ENCODE data around the gene FXYD3.

The FXYD3 gene, protein sequence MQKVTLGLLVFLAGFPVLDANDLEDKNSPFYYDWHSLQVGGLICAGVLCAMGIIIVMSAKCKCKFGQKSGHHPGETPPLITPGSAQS

DNA sequence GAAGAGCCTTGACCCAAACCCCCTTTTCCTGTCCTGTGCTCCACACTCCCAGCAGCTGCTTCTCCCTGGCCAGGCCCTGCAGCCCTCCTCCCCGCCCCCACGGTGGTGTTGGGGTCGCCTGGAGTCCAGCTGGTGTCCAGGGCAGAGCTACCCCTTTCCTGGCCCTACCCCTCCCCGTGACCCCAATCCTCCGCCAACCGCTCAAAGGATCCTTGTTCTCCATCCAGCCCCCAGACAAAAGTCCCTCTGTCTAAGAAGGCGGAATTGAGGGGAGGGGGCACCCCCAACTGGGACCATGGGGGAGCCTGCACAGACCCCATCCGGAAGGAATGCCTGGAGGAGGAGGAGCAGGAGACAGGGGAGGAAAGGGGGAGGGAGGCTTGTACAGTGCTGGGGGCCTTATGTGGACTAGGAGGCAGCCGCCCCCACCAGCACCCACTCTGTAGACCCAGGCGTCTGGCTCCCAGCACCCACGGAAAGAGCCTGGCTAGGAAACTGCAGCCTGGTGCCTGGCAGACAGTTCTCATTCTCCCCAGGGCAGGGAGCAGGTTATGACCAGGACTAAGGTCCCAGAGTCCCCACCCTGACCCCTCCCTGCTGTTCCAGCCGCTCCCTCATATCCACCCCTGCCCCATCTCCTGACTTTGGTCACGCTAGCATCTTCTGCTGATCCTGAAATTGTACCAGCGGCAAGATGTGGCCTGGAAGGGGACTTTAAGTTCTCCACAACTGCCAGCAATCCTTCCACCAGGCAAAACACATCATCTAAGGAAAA, at the start of gene FXYD3:
Gene FXYD3 (plus strand): TSS at position 647 of the 775 bp plus-strand sequence. CDS start 3,554 bp downstream, outside the sequence.
- DNase-seq (ENCODE audit: low read depth) = no peak

DNA sequence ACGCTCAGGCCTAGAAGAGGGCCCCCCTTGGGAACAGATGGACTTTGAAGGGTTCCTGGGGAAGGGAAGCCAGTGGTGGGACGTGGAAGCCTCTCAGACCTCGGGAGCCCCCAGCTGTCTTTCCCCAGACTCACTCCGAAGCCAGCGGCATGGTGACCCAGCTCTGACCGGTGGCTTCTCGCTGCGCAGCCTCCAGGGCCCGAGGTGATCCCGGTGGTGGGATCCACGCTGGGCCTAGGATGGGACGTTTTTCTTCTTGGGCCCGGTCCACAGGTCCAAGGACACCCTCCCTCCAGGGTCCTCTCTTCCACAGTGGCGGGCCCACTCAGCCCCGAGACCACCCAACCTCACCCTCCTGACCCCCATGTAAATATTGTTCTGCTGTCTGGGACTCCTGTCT, 49.5 kb upstream of the FXYD3 start:
- no peak for DNase-seq (ENCODE audit: low read depth)

DNA sequence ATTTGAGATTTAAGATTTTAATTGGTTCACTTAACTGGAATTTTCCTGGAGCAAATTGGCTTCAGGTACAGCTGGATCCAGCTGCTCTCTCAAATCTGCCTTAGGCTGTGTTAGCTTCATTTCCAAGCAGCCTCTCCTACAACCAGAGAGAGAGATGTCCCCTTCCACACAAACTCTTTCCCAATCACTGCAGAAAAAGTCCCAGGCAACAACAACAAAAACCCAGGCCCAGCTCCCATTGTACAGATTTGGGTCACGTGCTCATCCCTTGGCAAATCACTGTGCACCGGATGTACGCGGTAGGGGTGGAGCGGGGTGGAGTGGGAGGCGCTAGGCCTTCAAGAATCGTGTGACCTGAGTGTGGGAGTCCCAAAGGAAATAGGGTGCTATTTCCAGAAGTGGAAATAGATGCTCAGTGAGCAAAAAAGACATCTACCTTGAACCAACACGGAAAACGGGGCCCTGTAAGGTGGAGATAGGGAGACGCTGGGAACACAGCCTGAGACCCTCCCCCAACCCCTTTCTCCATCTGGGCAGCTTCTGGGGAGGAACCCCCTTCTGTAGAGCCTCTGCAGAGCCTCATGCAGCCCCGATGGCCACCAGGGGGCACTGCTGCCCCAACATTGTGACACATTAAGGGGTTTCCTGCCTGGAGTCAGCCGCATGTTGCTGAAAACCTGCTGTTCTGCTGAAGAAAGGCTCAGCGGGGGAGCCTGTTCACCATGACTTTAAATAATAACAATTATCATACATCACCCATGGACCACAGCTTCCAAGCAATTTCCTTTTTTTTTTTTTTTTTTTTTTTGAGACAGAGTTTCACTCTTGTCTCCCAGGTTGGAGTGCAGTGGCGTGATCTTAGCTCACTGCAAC, 48.7 kb upstream of the FXYD3 start:
- DNase-seq (ENCODE audit: low read depth) = peak; percentile 93

- DNase-seq (ENCODE audit: low read depth) = no peak
These were observed 46.5 kb upstream of the FXYD3 start for GRCh38 chr19:35068941-35069634.

DNA sequence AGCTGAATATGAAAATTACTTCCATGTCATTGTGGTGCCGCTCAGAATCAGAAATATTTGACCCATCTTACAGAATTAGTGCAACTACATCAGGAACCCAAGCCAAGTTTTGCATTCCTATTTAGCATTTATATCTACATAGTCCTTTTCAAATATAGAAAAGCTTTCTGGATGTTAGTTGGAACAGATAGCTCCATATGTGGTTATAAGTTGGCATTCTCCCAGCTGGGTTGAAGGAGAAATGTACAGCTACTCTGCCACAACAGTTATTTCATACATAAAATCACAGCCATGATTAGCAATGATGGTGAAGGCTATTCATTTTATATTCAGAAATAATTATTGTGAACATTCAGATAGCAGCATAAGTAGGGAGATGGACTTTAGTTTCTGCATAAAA, 45.9 kb upstream of the FXYD3 start:
- no peak for DNase-seq (ENCODE audit: low read depth)

- DNase-seq (ENCODE audit: low read depth) = no peak
These were observed 45.2 kb upstream of the FXYD3 start for GRCh38 chr19:35070471-35070870.

- DNase-seq (ENCODE audit: low read depth) = no peak
These were observed 42.1 kb upstream of the FXYD3 start for GRCh38 chr19:35073516-35073915.

GRCh38 chr19:35073941-35074340, 41.7 kb upstream of the FXYD3 start:
- DNase-seq (ENCODE audit: low read depth) = no peak

- no peak for DNase-seq (ENCODE audit: low read depth)
These were observed 41.0 kb upstream of the FXYD3 start for GRCh38 chr19:35074426-35075201.

DNA sequence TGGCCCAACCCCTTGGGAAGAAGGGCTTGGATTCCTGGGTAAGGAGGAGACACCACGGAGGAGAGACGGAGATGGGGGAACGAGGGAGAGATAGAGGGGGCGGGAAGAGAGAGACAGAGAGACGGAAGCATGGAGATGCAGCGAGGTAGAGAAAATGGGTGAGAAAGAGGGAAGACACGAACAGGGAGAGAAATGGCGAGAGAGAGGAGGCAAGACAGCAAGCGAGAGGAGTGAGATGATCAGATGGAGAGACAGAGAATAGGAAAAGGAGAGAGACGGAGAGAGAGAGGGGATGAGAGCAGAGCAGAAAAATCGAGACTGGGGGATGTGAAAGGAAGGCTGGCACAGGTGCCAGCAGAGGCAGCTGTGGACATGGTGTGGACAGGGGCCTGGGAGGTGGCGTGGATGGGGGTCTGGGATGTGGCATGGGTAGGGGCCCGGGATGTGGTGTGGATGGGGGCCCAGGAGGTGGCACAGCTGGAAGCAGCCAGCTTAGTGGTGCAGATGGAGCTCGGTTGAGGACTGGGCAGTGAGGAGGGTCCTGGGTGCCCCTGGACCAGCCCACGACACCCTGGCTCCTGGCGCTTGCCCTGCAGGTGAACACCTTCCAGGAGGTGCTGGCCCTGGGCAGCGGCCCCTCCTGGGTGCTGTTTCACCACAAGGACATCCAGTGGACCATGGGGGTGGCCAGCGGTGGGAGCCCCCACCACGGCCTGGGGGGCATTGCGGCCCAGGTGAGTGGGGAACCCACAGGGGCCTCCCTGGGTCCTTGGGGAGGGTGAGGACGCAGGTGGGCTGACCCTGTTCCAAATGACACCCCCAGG, 40.2 kb upstream of the FXYD3 start:
- no peak for DNase-seq (ENCODE audit: low read depth)

- DNase-seq (ENCODE audit: low read depth) = no peak
These were observed 39.6 kb upstream of the FXYD3 start for GRCh38 chr19:35076026-35076370.

DNA sequence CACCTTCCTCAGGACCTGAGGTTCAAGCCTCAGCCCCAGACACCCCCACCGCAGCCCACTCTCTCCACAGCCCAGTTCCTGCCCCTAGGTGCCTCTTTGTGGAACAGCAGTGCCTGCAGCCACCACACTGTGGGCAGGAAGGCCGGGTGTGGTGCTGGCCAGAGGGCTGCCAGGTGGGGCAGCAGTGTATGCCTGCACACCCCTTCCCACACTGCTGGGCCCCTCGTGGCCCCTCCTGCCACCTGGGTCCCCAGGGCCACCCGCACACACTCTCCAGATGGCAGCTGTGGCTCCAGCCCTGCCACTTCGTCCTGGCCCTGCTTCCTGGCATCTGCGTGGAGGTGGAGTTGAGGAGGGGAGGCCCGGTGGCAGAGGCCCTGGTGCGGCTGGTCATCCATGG, 39.0 kb upstream of the FXYD3 start:
- DNase-seq (ENCODE audit: low read depth) = no peak

GRCh38 chr19:35077411-35078223, 38.0 kb upstream of the FXYD3 start:
- no peak for DNase-seq (ENCODE audit: low read depth)

DNA sequence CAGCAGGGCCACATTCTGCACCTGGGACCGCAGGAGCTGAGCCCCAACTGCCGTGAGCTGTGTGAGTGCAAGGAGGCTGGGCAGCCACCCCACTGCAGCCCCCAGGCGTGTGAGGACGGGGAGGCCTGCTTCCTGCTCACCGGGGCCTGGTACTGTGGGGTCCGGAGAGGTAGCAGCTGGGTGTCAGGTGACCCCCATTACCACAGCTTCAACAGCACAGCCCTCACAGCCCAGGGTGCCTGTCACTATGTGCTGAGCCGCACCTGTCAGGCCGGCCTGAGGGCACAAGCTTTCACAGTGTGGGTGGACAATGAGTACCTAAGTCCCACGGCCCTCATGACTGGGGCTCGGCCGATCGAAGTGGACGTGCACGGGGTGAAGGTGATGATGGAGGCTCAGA, 35.8 kb upstream of the FXYD3 start:
- no peak for DNase-seq (ENCODE audit: low read depth)

DNA sequence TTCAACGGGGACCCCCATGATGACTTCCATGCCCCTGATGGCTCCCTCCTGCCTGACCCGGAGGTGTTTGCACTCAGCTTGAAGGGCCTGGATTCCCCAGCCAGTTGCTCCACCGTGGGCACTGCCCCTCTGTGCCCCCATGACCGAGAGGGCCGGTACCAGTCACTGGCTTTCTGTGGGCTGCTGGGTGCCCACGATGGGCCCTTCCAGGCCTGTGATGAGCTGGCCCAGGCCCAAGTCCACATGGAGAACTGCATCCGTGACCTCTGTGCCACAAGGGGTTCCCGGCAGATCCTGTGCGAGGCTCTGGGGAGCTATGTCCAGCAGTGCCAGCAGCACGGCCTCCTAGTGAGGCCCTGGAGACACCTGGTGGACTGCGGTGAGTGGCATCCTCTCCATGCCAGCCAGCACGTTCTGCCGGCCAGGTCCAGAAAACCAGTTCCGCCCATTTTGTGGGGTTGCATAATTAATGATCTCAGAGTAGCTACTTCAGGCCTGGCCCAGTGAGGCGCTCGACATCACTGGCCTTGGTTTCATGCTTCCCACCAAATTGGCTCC, 34.9 kb upstream of the FXYD3 start:
- DNase-seq (ENCODE audit: low read depth) = no peak

DNA sequence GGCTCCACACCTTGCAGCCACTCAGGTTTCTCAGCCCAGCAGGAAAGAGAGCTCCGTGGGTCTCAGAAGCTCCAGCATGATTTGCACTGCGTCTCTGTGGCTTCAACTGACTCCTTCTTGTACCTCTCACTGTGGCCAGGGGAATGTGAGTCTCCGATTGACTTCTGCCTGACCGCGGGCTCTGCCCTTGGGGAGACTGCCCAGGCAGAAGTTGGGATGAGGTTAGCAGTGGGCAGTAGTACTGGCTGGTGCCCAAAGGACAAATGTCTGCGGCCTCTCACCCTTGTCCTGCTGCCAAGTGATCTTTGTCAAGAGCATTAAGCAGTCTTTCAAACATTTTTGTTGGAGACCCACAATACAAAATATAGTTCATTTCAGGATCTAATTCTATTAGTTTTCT, 34.4 kb upstream of the FXYD3 start:
- no peak for DNase-seq (ENCODE audit: low read depth)

DNA sequence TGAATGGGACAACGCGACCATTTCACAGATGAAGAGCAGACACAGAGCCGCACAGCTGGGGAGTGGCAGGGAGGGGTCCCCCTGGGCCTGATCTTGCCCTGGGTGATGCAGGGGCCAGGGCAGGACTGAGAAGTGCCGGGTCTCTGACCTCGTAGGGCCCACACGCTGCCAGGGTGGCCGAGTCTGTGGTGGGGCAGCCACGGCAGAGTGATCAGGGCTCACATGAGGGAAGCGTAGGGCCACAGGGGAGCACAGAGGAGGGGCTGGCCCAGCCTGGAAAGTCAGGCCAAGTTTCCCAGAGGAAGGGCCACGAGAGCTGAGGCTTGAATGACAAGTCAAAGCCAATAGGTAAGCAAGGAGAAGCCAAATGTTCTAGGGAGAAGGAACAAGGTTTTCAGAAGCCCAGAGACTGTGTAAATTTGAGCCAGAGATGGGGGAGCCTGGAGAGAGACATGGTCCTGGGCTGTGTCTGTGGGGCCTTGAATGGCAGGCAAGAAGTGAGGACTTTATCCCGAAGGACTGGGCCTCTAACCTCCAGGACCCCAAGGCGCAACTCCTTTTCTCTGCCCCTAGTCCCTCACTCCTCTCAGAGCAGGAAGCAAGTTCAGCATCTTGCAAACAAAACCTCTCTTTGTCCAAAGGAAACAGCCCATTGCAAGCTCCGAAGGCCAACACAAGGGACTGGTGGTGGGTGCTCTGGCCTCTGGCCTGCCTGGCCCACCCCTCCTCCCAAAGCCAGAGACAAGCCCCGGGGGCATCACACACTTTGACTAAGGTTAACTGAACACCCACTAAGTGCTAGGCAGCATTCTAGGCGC, 31.7 kb upstream of the FXYD3 start:
- no peak for DNase-seq (ENCODE audit: low read depth)

DNA sequence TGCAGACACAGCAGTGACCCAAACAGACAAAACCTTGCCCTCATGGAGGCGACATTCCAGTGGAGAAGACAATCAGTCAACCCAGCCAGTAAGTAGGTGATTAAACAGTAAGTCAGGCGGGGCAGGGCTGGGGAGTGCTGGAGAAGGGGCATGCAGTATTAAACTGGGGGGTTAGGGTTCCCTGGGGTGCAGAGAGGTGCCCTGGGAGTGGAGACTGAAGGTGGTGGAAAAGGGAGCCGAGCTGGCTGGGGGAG, 31.2 kb upstream of the FXYD3 start:
- DNase-seq (ENCODE audit: low read depth) = no peak

DNA sequence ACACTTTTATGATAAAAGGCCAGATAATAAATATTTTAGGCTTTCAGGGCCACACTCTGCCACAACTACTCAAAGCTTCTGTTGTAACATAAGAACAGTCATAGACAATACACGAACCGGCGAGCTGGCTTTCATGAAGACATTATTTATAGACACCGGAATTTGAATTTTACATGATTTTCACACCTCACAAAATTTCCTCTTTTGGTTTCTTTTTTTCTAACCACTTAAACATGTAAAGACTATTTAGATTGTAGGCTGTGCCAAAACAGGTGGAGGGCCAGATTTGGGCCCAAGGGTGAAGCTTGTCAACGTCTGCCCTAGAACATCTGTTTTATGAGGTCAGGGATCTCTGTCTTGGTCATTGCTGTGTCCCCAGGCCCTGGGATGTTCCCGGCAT, 29.7 kb upstream of the FXYD3 start:
- DNase-seq (ENCODE audit: low read depth) = no peak
